Liver (tissue), 9 donors: Measurements from ENCODE around the gene TLR9. TPM values are rescaled to one million over a fixed set of nuclear protein-coding genes. Genes with fewer than 3 reads are reported as not detected.

ENCODE experiments used
- DNase-seq: peaks from one replicate; pipeline ENCODE4 v3.0.0-alpha.2; 2017; ENCODE audit warnings: low spot score
- H3K27ac ChIP-seq, 2 donors: one replicate each; pipeline ENCODE4 v1.7.0; 2013; ENCODE audit warnings: inconsistent platforms in 2 of 2, low read length in 2 of 2, control low read depth in 1 of 2, low read depth in 1 of 2, mild to moderate bottlenecking in 1 of 2
- H3K27me3 ChIP-seq, 4 donors: one replicate each; pipeline versions ENCODE4 v1.6.1 to v1.7.0; 2013; ENCODE audit warnings: low read length in 3 of 4, inconsistent platforms in 1 of 4, mild to moderate bottlenecking in 1 of 4, moderate library complexity in 1 of 4; ENCODE audit not compliant: control insufficient read depth in 4 of 4, insufficient read depth in 4 of 4
- H3K36me3 ChIP-seq, 4 donors: one replicate each; pipeline versions ENCODE4 v1.6.1 to v1.7.0; 2013; ENCODE audit warnings: low read length in 3 of 4, mild to moderate bottlenecking in 3 of 4, low read depth in 1 of 4, moderate library complexity in 1 of 4; ENCODE audit not compliant: control insufficient read depth in 4 of 4, insufficient read depth in 3 of 4
- H3K4me1 ChIP-seq, 4 donors: one replicate each; pipeline versions ENCODE4 v1.6.1 to v1.7.0; 2013; ENCODE audit warnings: low read length in 3 of 4, mild to moderate bottlenecking in 3 of 4, moderate library complexity in 1 of 4; ENCODE audit not compliant: control insufficient read depth in 4 of 4, insufficient read depth in 4 of 4
- H3K4me3 ChIP-seq, 3 donors: one replicate each; pipeline versions ENCODE4 v1.6.1 to v1.7.0; 2013; ENCODE audit warnings: low read length in 3 of 3, control low read depth in 1 of 3, low read depth in 1 of 3, mild to moderate bottlenecking in 1 of 3
- H3K9ac ChIP-seq, 2 donors: one replicate each; pipeline ENCODE4 v1.7.0; 2013; ENCODE audit warnings: low read length in 2 of 2, mild to moderate bottlenecking in 2 of 2, moderate library complexity in 2 of 2, control low read depth in 1 of 2, low read depth in 1 of 2
- H3K9me3 ChIP-seq, 4 donors: one replicate each; pipeline versions ENCODE4 v1.6.1 to v1.7.0; 2013; ENCODE audit warnings: low read length in 3 of 4; ENCODE audit not compliant: control insufficient read depth in 4 of 4
- EGR1 ChIP-seq, 2 donors: IDR thresholded peaks; 2 replicates each; pipeline ENCODE4 v1.6.1; 2016 to 2018; ENCODE audit warnings: antibody characterized with exemption in 2 of 2, low read depth in 2 of 2
- FOXA1 ChIP-seq: IDR thresholded peaks from 2 replicates; pipeline ENCODE4 v1.6.1; 2016; ENCODE audit warnings: antibody characterized with exemption
- FOXA2 ChIP-seq: IDR thresholded peaks from 2 replicates; pipeline ENCODE4 v1.6.1; 2016; ENCODE audit warnings: antibody characterized with exemption
- GABPA ChIP-seq, 2 donors: IDR thresholded peaks in 1 of 2; conservative IDR thresholded peaks in 1 of 2; 2 replicates each; pipeline ENCODE4 v1.6.1; 2016; ENCODE audit warnings: antibody characterized with exemption in 2 of 2, mild to moderate bottlenecking in 1 of 2, moderate library complexity in 1 of 2
- HNF4A ChIP-seq, 2 donors: conservative IDR thresholded peaks; 2 replicates each; pipeline ENCODE4 v1.6.1; 2016; ENCODE audit warnings: antibody characterized with exemption in 2 of 2, mild to moderate bottlenecking in 2 of 2
- HNF4G ChIP-seq: IDR thresholded peaks from 2 replicates; pipeline ENCODE4 v1.6.1; 2016; ENCODE audit warnings: antibody characterized with exemption
- JUND ChIP-seq, 2 donors: IDR thresholded peaks; 2 replicates each; pipeline ENCODE4 v1.6.1; 2016; ENCODE audit warnings: antibody characterized with exemption in 2 of 2
- NR2F2 ChIP-seq: IDR thresholded peaks from 2 replicates; pipeline ENCODE4 v1.6.1; 2016; ENCODE audit warnings: antibody characterized with exemption
- RAD21 ChIP-seq, 2 donors: IDR thresholded peaks; 2 replicates each; pipeline ENCODE4 v1.6.1; 2016; ENCODE audit warnings: antibody characterized with exemption in 2 of 2, mild to moderate bottlenecking in 2 of 2
- RXRA ChIP-seq, 2 donors: IDR thresholded peaks; 2 replicates each; pipeline ENCODE4 v1.6.1; 2017 to 2018; ENCODE audit warnings: antibody characterized with exemption in 2 of 2, mild to moderate bottlenecking in 1 of 2
- SP1 ChIP-seq: IDR thresholded peaks from 2 replicates; pipeline ENCODE4 v1.6.1; 2018; ENCODE audit warnings: antibody characterized with exemption, mild to moderate bottlenecking
- TAF1 ChIP-seq: conservative IDR thresholded peaks from 2 replicates; pipeline ENCODE4 v1.6.1; 2016; ENCODE audit warnings: antibody characterized with exemption, mild to moderate bottlenecking
- YY1 ChIP-seq: IDR thresholded peaks from 2 replicates; pipeline ENCODE4 v1.6.1; 2016; ENCODE audit warnings: antibody characterized with exemption, mild to moderate bottlenecking
- WGBS: extraction: QIAGEN DNeasy Blood & Tissue Kit; methylation state at CpG from one replicate; pipeline ENCODE4 v1.1.7; 2013; 5-methylcytosine and 5-hydroxymethylcytosine counted together
- polyA plus RNA-seq, 2 donors: library from polyadenylated mRNA; stranded (reverse) in 1 of 2; unstranded in 1 of 2; fragments of 200-250 nt in 1 of 2; fragments of >200 nt in 1 of 2; fragmentation: Nextera tagmentation in 1 of 2; extraction: Ambion mirVana in 1 of 2; gene quantifications; one replicate each; pipeline versions ENCODE4 v1.2.1 to v1.2.3, GENCODE V29; 2013 to 2015
- total RNA-seq, 2 donors: library from RNA; depleted of rRNA; stranded (reverse); fragments of >200 nt; gene quantifications; one replicate each; pipeline ENCODE4 v1.2.3, GENCODE V29; 2014
- TF ChIP-seq, protein P1 (sequence below): fragments of 150-350 bp; IDR thresholded peaks from 2 replicates; pipeline ENCODE4 v1.5.1; 2017; ENCODE audit warnings: improper control_type of control experiment, low read depth, low read length; ENCODE audit not compliant: missing input control
- TF ChIP-seq, protein P2 (sequence below): IDR thresholded peaks from 2 replicates; pipeline ENCODE4 v1.6.1; 2016; ENCODE audit warnings: antibody characterized with exemption
- TF ChIP-seq, protein P3 (sequence below): IDR thresholded peaks from 2 replicates; pipeline ENCODE4 v1.6.1; 2016; ENCODE audit warnings: antibody characterized with exemption, mild to moderate bottlenecking
- TF ChIP-seq, protein P4 (sequence below): IDR thresholded peaks from 2 replicates; pipeline ENCODE4 v1.6.1; 2016; ENCODE audit warnings: antibody characterized with exemption
- donor health status: healthy.
- donor health status: healthy.
- donor health status: healthy.
- donor health status: healthy.
- donor health status: healthy.

TLR9 gene
- total and polyA plus RNA-seq, 4 donors = 0.02 TPM; not detected in 3

DNA sequence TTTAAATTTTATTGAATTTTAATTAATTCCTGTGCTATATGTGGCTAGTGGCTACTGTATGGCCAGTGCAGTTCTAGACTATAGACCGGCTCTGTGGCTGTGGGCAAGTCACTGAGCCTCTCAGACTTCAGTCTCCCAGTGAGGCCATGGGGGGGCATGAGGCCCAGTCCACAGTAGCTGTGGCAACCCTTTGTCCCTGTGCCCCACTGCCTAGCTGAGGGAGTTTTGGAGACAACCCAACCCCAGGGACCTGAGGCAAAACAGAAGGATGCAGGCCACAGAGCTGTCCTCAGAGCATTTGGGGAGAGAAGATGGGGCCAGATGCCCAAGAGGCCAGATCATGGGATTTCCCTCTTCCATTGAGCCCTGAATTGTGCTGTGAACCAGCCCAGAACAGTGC is 52.3 kb downstream of the TLR9 start:
- H3K9ac ChIP-seq = no peak overlapping the region
- no peak for TF ChIP-seq HNF4G
- TF ChIP-seq, protein P1, sequence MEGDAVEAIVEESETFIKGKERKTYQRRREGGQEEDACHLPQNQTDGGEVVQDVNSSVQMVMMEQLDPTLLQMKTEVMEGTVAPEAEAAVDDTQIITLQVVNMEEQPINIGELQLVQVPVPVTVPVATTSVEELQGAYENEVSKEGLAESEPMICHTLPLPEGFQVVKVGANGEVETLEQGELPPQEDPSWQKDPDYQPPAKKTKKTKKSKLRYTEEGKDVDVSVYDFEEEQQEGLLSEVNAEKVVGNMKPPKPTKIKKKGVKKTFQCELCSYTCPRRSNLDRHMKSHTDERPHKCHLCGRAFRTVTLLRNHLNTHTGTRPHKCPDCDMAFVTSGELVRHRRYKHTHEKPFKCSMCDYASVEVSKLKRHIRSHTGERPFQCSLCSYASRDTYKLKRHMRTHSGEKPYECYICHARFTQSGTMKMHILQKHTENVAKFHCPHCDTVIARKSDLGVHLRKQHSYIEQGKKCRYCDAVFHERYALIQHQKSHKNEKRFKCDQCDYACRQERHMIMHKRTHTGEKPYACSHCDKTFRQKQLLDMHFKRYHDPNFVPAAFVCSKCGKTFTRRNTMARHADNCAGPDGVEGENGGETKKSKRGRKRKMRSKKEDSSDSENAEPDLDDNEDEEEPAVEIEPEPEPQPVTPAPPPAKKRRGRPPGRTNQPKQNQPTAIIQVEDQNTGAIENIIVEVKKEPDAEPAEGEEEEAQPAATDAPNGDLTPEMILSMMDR = no peak
- no peak for TF ChIP-seq RXRA (IDR thresholded peaks at IDR 0.05)
- no peak for TF ChIP-seq JUND (IDR thresholded peaks at IDR 0.05)
- TF ChIP-seq, protein P2, sequence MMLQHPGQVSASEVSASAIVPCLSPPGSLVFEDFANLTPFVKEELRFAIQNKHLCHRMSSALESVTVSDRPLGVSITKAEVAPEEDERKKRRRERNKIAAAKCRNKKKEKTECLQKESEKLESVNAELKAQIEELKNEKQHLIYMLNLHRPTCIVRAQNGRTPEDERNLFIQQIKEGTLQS = no peak
- no peak for TF ChIP-seq NR2F2
- TF ChIP-seq RAD21 (IDR thresholded peaks at IDR 0.05) = no peak
- no peak for TF ChIP-seq YY1
- TF ChIP-seq, protein P3, sequence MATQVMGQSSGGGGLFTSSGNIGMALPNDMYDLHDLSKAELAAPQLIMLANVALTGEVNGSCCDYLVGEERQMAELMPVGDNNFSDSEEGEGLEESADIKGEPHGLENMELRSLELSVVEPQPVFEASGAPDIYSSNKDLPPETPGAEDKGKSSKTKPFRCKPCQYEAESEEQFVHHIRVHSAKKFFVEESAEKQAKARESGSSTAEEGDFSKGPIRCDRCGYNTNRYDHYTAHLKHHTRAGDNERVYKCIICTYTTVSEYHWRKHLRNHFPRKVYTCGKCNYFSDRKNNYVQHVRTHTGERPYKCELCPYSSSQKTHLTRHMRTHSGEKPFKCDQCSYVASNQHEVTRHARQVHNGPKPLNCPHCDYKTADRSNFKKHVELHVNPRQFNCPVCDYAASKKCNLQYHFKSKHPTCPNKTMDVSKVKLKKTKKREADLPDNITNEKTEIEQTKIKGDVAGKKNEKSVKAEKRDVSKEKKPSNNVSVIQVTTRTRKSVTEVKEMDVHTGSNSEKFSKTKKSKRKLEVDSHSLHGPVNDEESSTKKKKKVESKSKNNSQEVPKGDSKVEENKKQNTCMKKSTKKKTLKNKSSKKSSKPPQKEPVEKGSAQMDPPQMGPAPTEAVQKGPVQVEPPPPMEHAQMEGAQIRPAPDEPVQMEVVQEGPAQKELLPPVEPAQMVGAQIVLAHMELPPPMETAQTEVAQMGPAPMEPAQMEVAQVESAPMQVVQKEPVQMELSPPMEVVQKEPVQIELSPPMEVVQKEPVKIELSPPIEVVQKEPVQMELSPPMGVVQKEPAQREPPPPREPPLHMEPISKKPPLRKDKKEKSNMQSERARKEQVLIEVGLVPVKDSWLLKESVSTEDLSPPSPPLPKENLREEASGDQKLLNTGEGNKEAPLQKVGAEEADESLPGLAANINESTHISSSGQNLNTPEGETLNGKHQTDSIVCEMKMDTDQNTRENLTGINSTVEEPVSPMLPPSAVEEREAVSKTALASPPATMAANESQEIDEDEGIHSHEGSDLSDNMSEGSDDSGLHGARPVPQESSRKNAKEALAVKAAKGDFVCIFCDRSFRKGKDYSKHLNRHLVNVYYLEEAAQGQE = no peak
- TF ChIP-seq HNF4A (conservative IDR thresholded peaks at IDR 0.05) = no peak
- TF ChIP-seq GABPA (IDR thresholded peaks at IDR 0.05 in 1 of 2, conservative IDR thresholded peaks at IDR 0.05 in 1 of 2) = no peak
- TF ChIP-seq, protein P4, sequence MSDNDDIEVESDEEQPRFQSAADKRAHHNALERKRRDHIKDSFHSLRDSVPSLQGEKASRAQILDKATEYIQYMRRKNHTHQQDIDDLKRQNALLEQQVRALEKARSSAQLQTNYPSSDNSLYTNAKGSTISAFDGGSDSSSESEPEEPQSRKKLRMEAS = no peak
- no peak for TF ChIP-seq SP1
- TF ChIP-seq TAF1 = no peak
- TF ChIP-seq FOXA1 = no peak
- no peak for TF ChIP-seq EGR1 (IDR thresholded peaks at IDR 0.05; ENCODE audit: low read depth in 2 of 2)
- TF ChIP-seq FOXA2 = no peak
- no peak overlapping the region for H3K27ac ChIP-seq
- H3K27me3 ChIP-seq = no peaks in the 10 kb centered on the region
- 94% methylated on average over 1 of the region's 1 CpG for WGBS
- no peaks in the 10 kb centered on the region for H3K36me3 ChIP-seq
- no peaks in the 10 kb centered on the region for H3K9me3 ChIP-seq
- DNase-seq = no peak
- H3K4me1 ChIP-seq = peaks cover 7 to 23% (median 12%) of the 10 kb centered on the region in 4 donors
- H3K4me3 ChIP-seq = no peak overlapping the region

DNA sequence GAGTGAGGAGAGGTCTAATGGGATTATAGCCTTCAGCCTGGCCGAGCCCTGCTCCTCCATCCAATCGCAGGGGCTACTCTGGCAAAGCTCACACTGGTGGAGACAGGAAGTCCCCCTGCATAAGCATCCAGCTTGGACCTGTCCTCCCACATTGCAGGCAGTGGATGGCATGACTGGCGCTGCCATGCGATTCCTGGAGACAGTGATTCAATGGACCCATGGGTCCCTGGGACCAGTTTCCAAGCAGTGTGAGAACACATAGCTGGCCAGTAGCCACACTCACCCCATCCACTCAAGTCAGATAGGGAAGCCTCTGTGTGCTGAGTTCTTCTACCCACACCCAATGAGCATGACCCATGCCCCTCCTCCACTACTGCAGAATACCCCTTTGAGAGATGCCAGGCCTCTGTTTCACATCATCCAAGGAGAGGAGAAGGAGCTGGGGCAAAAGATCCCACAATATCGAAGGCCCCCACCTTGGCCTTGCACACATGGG is 53.1 kb downstream of the TLR9 start:
- H3K27ac ChIP-seq = no peak overlapping the region
- WGBS = 92% methylated on average over 5 of the region's 5 CpGs
- no peak for DNase-seq
- H3K4me1 ChIP-seq = peaks cover 6 to 16% (median 10%) of the 10 kb centered on the region in 4 donors
- no peaks in the 10 kb centered on the region for H3K27me3 ChIP-seq
- H3K4me3 ChIP-seq = no peak overlapping the region
- no peaks in the 10 kb centered on the region for H3K36me3 ChIP-seq
- no peak for TF ChIP-seq RAD21 (IDR thresholded peaks at IDR 0.05)
- TF ChIP-seq JUND (IDR thresholded peaks at IDR 0.05) = no peak
- no peak overlapping the region for H3K9ac ChIP-seq
- H3K9me3 ChIP-seq = no peaks in the 10 kb centered on the region
